IMR-90 (cell line): Measurements from ENCODE around the gene GPR107. TPM values are rescaled to one million over a fixed set of nuclear protein-coding genes. Genes with fewer than 3 reads are reported as not detected.

Experiments
- ATAC-seq: fragments of 200-7000 bp; cut with Tn5 transposase; 2 replicates; pipeline ENCODE4 v1.9.1; 2020; ENCODE audit warnings: low read depth, mild to moderate bottlenecking, moderate library complexity
- BruUV-seq: library from RNA; stranded (reverse); fragments of 400-500 nt; replicated peaks from 2 replicates; lab custom pipeline; 2021; lab: Mats Ljungman, UMichigan
- CTCF ChIA-PET: fragments of 300-600 bp; formaldehyde crosslinking; extraction: SDS; loops from one replicate; lab custom pipeline; 2021; ENCODE audit warnings: antibody characterized with exemption; lab: Yijun Ruan, JAX
- POLR2A ChIA-PET: fragments of 300-600 bp; sonication (Branson Sonifier 250); formaldehyde crosslinking; loops from one replicate; lab custom pipeline; 2022; ENCODE audit warnings: antibody characterized with exemption; ENCODE audit not compliant: unreplicated experiment; lab: Charles Lee
- DNase-seq: peaks from one replicate; pipeline ENCODE4 v3.0.0; 2013
- H2AFZ ChIP-seq: replicated peaks from 2 replicates; pipeline ENCODE3; 2013; ENCODE audit warnings: low read length, mild to moderate bottlenecking; ENCODE audit not compliant: poor library complexity
- H2AK5ac ChIP-seq: 2 replicates; pipeline ENCODE4 v1.6.1; 2013; ENCODE audit warnings: low read depth, low read length, inconsistent platforms
- H2AK9ac ChIP-seq: replicated peaks from 2 replicates; pipeline ENCODE3; 2013; ENCODE audit warnings: mild to moderate bottlenecking, low read depth, low read length, moderate library complexity; ENCODE audit not compliant: poor library complexity
- H2BK120ac ChIP-seq: 2 replicates; pipeline ENCODE4 v1.6.1; 2013; ENCODE audit warnings: low read depth, low read length, inconsistent platforms
- H2BK15ac ChIP-seq: 3 replicates; pipeline ENCODE4 v1.6.1; 2013; ENCODE audit warnings: low read depth, low read length, inconsistent platforms
- H2BK20ac ChIP-seq: 2 replicates; pipeline ENCODE4 v1.6.1; 2013; ENCODE audit warnings: low read depth, mild to moderate bottlenecking, inconsistent platforms, low read length, moderate library complexity
- H2BK5ac ChIP-seq: 2 replicates; pipeline ENCODE4 v1.6.1; 2013; ENCODE audit warnings: mild to moderate bottlenecking, low read depth, low read length, inconsistent platforms; ENCODE audit not compliant: poor library complexity, severe bottlenecking
- H3K14ac ChIP-seq: replicated peaks from 2 replicates; pipeline ENCODE4 v1.6.1; 2013; ENCODE audit warnings: low read depth, low read length, inconsistent platforms
- H3K18ac ChIP-seq: 2 replicates; pipeline ENCODE4 v1.6.1; 2013; ENCODE audit warnings: low read depth, low read length, control low read depth
- H3K23ac ChIP-seq: 2 replicates; pipeline ENCODE4 v1.6.1; 2013; ENCODE audit warnings: low read depth, low read length, inconsistent platforms
- H3K27ac ChIP-seq: 2 replicates; pipeline ENCODE4 v1.5.1; 2013; ENCODE audit warnings: mild to moderate bottlenecking, control low read depth, low read length; ENCODE audit not compliant: insufficient read depth
- H3K27me3 ChIP-seq: 2 replicates; pipeline ENCODE4 v1.6.1; 2013; ENCODE audit warnings: low read length; ENCODE audit not compliant: control insufficient read depth, insufficient read depth
- H3K36me3 ChIP-seq: 2 replicates; pipeline ENCODE4 v1.6.1; 2013; ENCODE audit warnings: low read length, mixed read lengths; ENCODE audit not compliant: control insufficient read depth, insufficient read depth
- H3K4ac ChIP-seq: 2 replicates; pipeline ENCODE4 v1.6.1; 2013; ENCODE audit warnings: low read depth, low read length, inconsistent platforms
- H3K4me1 ChIP-seq: 2 replicates; pipeline ENCODE4 v1.6.1; 2013; ENCODE audit warnings: low read length, mixed read lengths; ENCODE audit not compliant: control insufficient read depth, insufficient read depth
- H3K4me2 ChIP-seq: 2 replicates; pipeline ENCODE4 v1.6.1; 2013; ENCODE audit warnings: low read depth, mild to moderate bottlenecking, control low read depth, low read length, moderate library complexity
- H3K4me3 ChIP-seq: 2 replicates; pipeline ENCODE4 v1.5.1; 2013; ENCODE audit warnings: low read depth, mild to moderate bottlenecking, control low read depth, low read length, moderate library complexity; ENCODE audit not compliant: insufficient read depth
- H3K56ac ChIP-seq: 2 replicates; pipeline ENCODE4 v1.6.1; 2013; ENCODE audit warnings: low read length, inconsistent platforms; ENCODE audit not compliant: insufficient read depth; ENCODE audit errors: extremely low read depth
- H3K79me1 ChIP-seq, 2 experiments: 2 replicates each; pipeline ENCODE4 v1.6.1; 2013; ENCODE audit warnings: low read length in 2 of 2, inconsistent platforms in 1 of 2, low read depth in 1 of 2
- H3K9ac ChIP-seq: 2 replicates; pipeline ENCODE4 v1.6.1; 2013; ENCODE audit warnings: low read depth, low read length, control low read depth
- H3K9me1 ChIP-seq: 2 replicates; pipeline ENCODE4 v1.6.1; 2013; ENCODE audit warnings: low read length, inconsistent platforms; ENCODE audit not compliant: insufficient read depth
- H3K9me3 ChIP-seq: 2 replicates; pipeline ENCODE4 v1.6.1; 2013; ENCODE audit warnings: low read length; ENCODE audit not compliant: control insufficient read depth, insufficient read depth
- H4K20me1 ChIP-seq: 2 replicates; pipeline ENCODE4 v1.6.1; 2013; ENCODE audit warnings: low read length, inconsistent platforms; ENCODE audit not compliant: insufficient read depth
- H4K5ac ChIP-seq: 2 replicates; pipeline ENCODE4 v1.6.1; 2013; ENCODE audit warnings: mild to moderate bottlenecking, low read depth, low read length, control low read depth
- H4K8ac ChIP-seq, 2 experiments: 2 replicates each; pipeline ENCODE4 v1.6.1; 2013; ENCODE audit warnings: low read depth in 2 of 2, low read length in 2 of 2, control low read depth in 1 of 2, inconsistent platforms in 1 of 2
- H4K91ac ChIP-seq: 2 replicates; pipeline ENCODE4 v1.6.1; 2013; ENCODE audit warnings: low read depth, low read length, inconsistent platforms; ENCODE audit not compliant: insufficient read depth
- BHLHE40 ChIP-seq: fragments of 150-350 bp; IDR thresholded peaks from 2 replicates; pipeline ENCODE4 v1.6.1; 2016; ENCODE audit warnings: mild to moderate bottlenecking, low read depth, low read length
- CEBPB ChIP-seq: IDR thresholded peaks from 2 replicates; pipeline ENCODE4 v1.6.1; 2012; ENCODE audit warnings: low read depth, low read length, improper control_type of control experiment
- CHD1 ChIP-seq: IDR thresholded peaks from 2 replicates; pipeline ENCODE4 v1.6.1; 2012; ENCODE audit warnings: low read depth, low read length, improper control_type of control experiment
- CTCF ChIP-seq: conservative IDR thresholded peaks from 2 replicates; pipeline ENCODE4 v1.5.1; 2012; ENCODE audit warnings: mild to moderate bottlenecking, low read depth, low read length, improper control_type of control experiment
- ELK1 ChIP-seq: fragments of 150-350 bp; IDR thresholded peaks from 2 replicates; pipeline ENCODE4 v1.6.1; 2016; ENCODE audit warnings: low read depth, mild to moderate bottlenecking, low read length, moderate library complexity, borderline replicate concordance
- FOS ChIP-seq: fragments of 150-350 bp; IDR thresholded peaks from 2 replicates; pipeline ENCODE4 v1.6.1; 2016; ENCODE audit warnings: low read depth, low read length
- MAZ ChIP-seq: IDR thresholded peaks from 2 replicates; pipeline ENCODE4 v1.6.1; 2012; ENCODE audit warnings: low read depth, mild to moderate bottlenecking, low read length, improper control_type of control experiment, moderate library complexity, borderline replicate concordance
- MXI1 ChIP-seq: IDR thresholded peaks from 2 replicates; pipeline ENCODE4 v1.6.1; 2012; ENCODE audit warnings: low read depth, mild to moderate bottlenecking, low read length, moderate library complexity, borderline replicate concordance
- NFE2L2 ChIP-seq: fragments of 150-350 bp; IDR thresholded peaks from 2 replicates; pipeline ENCODE4 v1.6.1; 2016; ENCODE audit warnings: low read depth, mild to moderate bottlenecking, low read length
- POLR2A ChIP-seq: IDR thresholded peaks from 2 replicates; pipeline ENCODE4 v1.6.1; 2012; ENCODE audit warnings: mild to moderate bottlenecking, low read depth, low read length
- RAD21 ChIP-seq: IDR thresholded peaks from 2 replicates; pipeline ENCODE4 v1.6.1; 2012; ENCODE audit warnings: low read length, improper control_type of control experiment
- RCOR1 ChIP-seq: IDR thresholded peaks from 2 replicates; pipeline ENCODE4 v1.6.1; 2012; ENCODE audit warnings: mild to moderate bottlenecking, low read length, improper control_type of control experiment; ENCODE audit not compliant: insufficient replicate concordance
- SMC3 ChIP-seq: fragments of 150-350 bp; IDR thresholded peaks from 2 replicates; pipeline ENCODE4 v1.6.1; 2016; ENCODE audit warnings: low read depth, mild to moderate bottlenecking, antibody characterized with exemption, low read length, moderate library complexity
- USF2 ChIP-seq: fragments of 150-350 bp; IDR thresholded peaks from 2 replicates; pipeline ENCODE4 v1.6.1; 2017; ENCODE audit warnings: mild to moderate bottlenecking, antibody characterized with exemption, low read length, low read depth
- whole genome bisulfite sequencing, 2 experiments: methylation state at CpG; one replicate each; pipeline versions ENCODE4 v1.1.5 to v1.1.7; 2013; ENCODE audit warnings: missing lambda C conversion rate in 2 of 2; ENCODE audit not compliant: insufficient read length in 1 of 2; ENCODE audit errors: extremely low coverage in 2 of 2; 5-methylcytosine and 5-hydroxymethylcytosine counted together
- dilution Hi-C: fragments of 300-500 bp; cut with HindIII; formaldehyde crosslinking; loops from one replicate; pipeline ENCODE4 v1.14.3; 2018; ENCODE audit warnings: low sequenced_read_pairs; ENCODE audit not compliant: unreplicated experiment
- in situ Hi-C: fragments of 300-500 bp; cut with MboI; formaldehyde crosslinking; loops from 3 replicates; pipeline ENCODE4 v1.14.3; 2019; ENCODE audit warnings: low sequenced_read_pairs, inconsistent platforms, mixed read lengths
- intact Hi-C: fragments of 100-400 bp; cut with micrococcal nuclease; formaldehyde crosslinking; loops from 2 replicates; pipeline ENCODE4 v1.10.0; 2022
- polyA plus RNA-seq, 3 experiments: library from polyadenylated mRNA; depleted of rRNA; stranded (reverse); fragments of >200 nt; gene quantifications; 2 replicates each; pipeline ENCODE4 v1.2.3, GENCODE V29; 2012; ENCODE audit warnings: low replicate concordance in 1 of 3
- total RNA-seq: library from RNA; depleted of rRNA; stranded (reverse); fragments of >200 nt; gene quantifications from 2 replicates; pipeline ENCODE4 v1.2.3, GENCODE V29; 2012

Gene GPR107
- total and polyA plus RNA-seq, 2 of the 4 experiments (the other 2 are of a cell fraction) = 16.7 to 21.6 TPM

GRCh38 chr9:130027533-130028365 lies 26.0 kb upstream of the GPR107 start:
- Histone ChIP-seq H3K4me3 (no peak overlapping the region), H2BK120ac (no peak overlapping the region), H4K5ac (no peak overlapping the region), H4K8ac (no peak overlapping the region), H3K9me1 (peaks cover 6% of the 10 kb centered on the region), H2BK15ac (no peak overlapping the region), H3K4me1 (peaks cover 2% of the 10 kb centered on the region), H3K27me3 (no peaks in the 10 kb centered on the region), H3K4me2 (no peak overlapping the region), H3K79me1 (peaks cover 26 to 61% of the 10 kb centered on the region in 2 experiments), H3K27ac (no peak overlapping the region), H3K56ac (no peak overlapping the region), H2BK20ac (no peak overlapping the region), H2BK5ac (no peak overlapping the region), H4K20me1 (peaks cover 51% of the 10 kb centered on the region), H2AFZ (no peak overlapping the region), H2AK9ac (no peak overlapping the region), H3K14ac (no peak overlapping the region), H3K23ac (no peak overlapping the region), H3K9me3 (peaks cover 2% of the 10 kb centered on the region; the same call in 1 of the 2 replicates), H3K36me3 (no peaks in the 10 kb centered on the region), H4K91ac (no peak overlapping the region), H3K18ac (no peak overlapping the region), H3K4ac (no peak overlapping the region), H2AK5ac (no peak overlapping the region), H3K9ac (no peak overlapping the region)
- no TSS peak for BruUV-seq
- ChIA-PET POLR2A (interaction anchor here (0.5 kb wide), 1 partner anchor 13 kb away, joined by 4 read pairs; no protein-coding TSS in a partner anchor), CTCF (interaction anchor here (1.0 kb wide), 1 partner anchor 12 kb away, joined by 3 read pairs; no protein-coding TSS in a partner anchor)
- intact Hi-C loops = loop anchor here (5.0 kb wide), 1 partner anchor 50 kb away; no protein-coding TSS in a partner anchor
- dilution Hi-C loops = no loop called here
- DNase-seq (no peak), ATAC-seq (no peak)
- 40% methylated on average over 1 of the region's 9 CpGs; no CpG with 5 or more reads in 1 of the 2 experiments for WGBS, 2 experiments
- in situ Hi-C loops = no loop called here
- TF ChIP-seq MXI1 (no peak), RAD21 (no peak), USF2 (no peak), CHD1 (no peak), RCOR1 (no peak), SMC3 (no peak), BHLHE40 (no peak), POLR2A (no peak), FOS (no peak), CTCF (no peak), MAZ (no peak), ELK1 (no peak), CEBPB (no peak), NFE2L2 (no peak)
